ENCODE data around the gene FHL2.

DNA sequence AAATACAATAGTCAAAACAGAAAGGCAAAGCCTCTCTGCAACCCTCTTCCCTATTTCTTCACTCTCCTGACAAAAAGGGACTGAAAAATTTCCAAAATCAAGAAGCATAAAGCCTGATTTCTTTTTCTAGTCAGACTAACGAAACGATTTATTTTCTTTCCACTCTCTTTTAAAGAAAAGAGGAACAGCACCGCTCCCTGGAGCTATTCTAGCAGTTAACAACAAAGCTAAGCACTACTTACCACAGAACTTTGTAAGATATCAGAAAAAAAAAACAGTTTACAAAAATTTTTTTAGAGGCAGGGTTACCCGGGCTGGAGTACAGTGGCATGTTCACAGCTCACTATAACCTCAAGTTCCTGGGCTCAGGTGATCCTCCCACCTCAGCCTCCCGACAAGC lies 14.4 kb upstream of the FHL2 start:
- TF ChIP-seq, protein P1, sequence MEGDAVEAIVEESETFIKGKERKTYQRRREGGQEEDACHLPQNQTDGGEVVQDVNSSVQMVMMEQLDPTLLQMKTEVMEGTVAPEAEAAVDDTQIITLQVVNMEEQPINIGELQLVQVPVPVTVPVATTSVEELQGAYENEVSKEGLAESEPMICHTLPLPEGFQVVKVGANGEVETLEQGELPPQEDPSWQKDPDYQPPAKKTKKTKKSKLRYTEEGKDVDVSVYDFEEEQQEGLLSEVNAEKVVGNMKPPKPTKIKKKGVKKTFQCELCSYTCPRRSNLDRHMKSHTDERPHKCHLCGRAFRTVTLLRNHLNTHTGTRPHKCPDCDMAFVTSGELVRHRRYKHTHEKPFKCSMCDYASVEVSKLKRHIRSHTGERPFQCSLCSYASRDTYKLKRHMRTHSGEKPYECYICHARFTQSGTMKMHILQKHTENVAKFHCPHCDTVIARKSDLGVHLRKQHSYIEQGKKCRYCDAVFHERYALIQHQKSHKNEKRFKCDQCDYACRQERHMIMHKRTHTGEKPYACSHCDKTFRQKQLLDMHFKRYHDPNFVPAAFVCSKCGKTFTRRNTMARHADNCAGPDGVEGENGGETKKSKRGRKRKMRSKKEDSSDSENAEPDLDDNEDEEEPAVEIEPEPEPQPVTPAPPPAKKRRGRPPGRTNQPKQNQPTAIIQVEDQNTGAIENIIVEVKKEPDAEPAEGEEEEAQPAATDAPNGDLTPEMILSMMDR (IDR thresholded peaks at IDR 0.05), result no peak
- TF ChIP-seq POLR2A (IDR thresholded peaks at IDR 0.05), result no peak

All from adrenal gland (tissue), 5 donors.